ENCODE data around the gene NANS.

NANS gene

DNA sequence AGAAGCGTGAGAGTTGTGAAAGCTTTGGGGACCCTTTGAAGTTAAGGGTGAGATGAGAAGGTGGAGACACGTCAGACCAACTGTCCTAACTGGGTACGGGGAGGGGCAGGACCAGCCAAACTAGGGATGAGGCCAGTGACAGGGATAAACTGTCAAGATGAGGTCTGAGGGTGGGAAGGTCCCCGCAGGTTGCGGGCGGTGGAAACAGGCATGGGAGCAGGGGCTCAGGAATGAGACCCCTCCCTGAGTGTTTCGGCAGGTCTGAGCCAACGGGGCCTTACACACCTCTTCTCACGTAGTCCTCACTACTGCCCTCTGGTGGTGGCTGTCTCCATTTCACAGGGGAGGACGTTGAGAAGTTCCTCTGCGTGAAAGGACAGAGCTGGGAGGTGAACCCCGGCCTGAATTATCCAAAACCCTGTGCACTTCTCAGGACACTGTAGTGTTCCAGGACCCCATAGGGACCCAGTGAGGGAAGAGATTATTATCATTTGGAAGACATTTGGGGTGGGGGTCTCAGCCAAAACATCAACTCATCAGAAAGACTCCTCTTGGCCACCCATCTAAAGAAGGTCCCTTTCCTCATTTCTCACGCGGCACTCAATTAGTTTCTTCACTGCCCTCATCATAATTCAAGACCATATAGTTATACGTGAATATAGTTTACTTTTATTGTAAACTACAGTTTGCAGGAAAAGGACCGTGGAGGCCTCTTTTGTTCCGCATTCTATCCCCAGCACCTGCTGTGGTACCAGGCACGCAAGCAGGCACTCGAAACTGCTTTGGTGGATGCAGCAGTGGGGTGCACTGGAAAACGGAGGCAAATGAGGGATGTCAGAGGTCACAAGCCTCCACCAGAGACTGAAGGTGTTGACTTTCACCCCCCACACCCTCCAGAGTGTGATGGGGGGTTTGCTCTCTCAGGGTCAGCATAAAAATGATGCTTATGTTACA is 21.7 kb upstream of the NANS start:
- no peak overlapping the region for H3K4me3 ChIP-seq (ENCODE audit: low read depth, low read length)
- no peak for DNase-seq (ENCODE audit: low read depth)

DNA sequence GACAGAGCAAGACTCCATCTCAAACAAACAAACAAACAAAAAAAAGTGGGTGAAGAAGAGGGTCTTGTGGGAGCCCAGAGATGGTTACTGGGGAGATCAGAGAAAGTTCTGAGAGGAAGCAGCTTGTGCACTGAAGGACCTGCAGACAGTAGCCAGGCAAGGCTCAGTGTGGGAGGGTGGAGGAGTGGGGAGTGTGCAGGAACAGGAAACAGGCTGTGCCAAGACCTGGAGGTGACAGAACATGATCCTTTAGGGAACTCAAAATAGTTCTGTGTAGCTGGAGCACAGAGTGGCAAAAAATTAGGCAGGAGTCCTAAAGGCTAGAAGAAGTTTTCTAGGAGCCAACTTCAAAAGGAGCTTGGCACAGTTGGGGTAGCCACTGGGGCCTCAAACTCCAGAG is 19.2 kb upstream of the NANS start:
- no peak overlapping the region for H3K4me3 ChIP-seq (ENCODE audit: low read depth, low read length)
- no peak for DNase-seq (ENCODE audit: low read depth)

GRCh38 chr9:98038958-98039357 is 17.6 kb upstream of the NANS start:
- DNase-seq (ENCODE audit: low read depth): no peak

DNA sequence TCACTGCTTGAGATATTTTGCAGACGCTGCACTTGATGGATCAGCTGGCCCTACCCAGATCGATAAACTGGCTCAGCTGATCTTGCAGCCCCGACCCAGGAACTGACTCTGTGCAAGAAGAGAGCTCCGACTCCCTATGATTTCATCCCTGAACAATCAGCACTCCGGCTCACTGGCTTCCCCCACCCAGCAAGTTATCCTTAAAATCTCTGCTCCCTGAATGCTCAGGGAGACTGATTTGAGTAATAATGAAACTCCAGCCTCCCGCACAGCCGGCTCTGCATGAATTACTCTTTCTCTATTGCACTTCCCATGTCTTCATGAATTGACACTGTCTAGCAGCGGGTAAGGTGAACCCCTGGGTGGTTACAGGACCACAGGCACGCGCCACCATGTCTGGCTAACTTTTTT is 16.9 kb upstream of the NANS start:
- DNase-seq (ENCODE audit: low read depth): no peak
- no peak overlapping the region for H3K4me3 ChIP-seq (ENCODE audit: low read depth, low read length)

More at GRCh38 chr9:98038958-98039357, 17.6 kb upstream of the NANS start:
- H3K4me3 ChIP-seq (ENCODE audit: low read depth, low read length): no peak overlapping the region

- H3K4me3 ChIP-seq (ENCODE audit: low read depth, low read length): no peak overlapping the region
- no peak for DNase-seq (ENCODE audit: low read depth)
Measured at GRCh38 chr9:98040212-98040611, 16.3 kb upstream of the NANS start.

DNA sequence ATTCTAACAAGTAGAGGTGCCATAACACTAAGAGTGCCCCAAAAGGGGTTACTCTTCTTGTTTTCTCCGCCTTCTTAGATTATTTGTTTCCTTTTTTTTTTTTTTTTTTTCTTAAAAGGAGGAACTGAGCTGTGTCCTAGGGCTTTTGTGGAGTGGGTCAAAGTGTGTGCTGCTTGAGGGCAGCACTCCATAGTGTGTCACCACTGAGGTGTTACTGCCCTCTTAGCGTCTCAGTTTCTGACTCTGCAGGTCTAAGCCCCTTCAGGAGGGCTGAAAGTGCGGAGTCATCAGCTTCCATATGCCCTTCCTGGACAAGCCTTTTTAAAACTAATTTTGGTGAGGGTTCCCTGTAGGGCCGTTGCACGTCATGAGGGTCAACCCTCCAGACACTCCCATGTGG is 12.6 kb upstream of the NANS start:
- no peak overlapping the region for H3K4me3 ChIP-seq (ENCODE audit: low read depth, low read length)
- no peak for DNase-seq (ENCODE audit: low read depth)

DNA sequence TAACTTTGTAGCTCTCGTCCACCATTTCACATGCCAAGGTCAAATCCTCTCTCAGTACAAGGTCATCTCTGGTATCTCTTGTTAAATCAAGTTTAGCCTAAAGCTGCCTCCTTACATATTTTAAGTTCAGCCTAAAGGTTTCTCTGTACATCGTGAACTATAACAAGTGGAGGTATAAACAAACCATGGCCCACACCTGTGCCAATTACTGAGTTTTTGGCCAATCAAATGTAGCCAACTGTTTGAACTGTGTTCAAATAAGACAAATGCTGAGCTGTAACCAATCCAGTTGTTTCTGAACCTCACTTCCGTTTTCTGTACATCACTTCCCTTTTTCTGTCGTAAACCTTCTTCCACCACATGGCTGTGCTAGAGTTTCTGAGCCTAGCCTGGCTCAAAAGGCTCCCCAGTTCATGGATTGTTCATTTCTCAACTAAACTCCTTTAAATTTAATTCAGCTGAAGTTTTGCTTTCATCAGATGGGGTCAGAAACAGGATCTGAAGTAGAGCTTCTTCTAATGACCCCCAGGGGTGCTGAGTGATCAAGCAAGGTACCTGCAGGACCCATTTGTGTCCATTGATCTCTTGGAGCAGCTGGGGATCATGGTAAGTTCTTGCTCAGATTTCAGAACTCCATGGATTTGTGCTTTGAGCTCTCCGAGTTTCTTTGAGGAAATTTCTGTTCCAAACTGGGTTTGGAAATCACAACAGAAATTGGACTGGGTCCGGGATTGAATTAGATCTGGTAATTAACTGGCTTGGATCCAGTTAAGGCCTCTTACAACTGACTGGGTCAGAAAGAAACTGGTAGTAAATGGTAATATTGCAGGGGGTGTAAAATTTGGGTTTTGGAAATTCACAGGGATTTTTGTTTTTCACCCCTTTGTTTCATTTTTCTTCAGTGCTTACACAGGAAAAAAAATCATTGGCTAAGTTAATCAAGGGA is 11.0 kb upstream of the NANS start:
- peak overlapping the region; percentile 18 for H3K4me3 ChIP-seq (ENCODE audit: low read depth, low read length)
- no peak for DNase-seq (ENCODE audit: low read depth)

DNA sequence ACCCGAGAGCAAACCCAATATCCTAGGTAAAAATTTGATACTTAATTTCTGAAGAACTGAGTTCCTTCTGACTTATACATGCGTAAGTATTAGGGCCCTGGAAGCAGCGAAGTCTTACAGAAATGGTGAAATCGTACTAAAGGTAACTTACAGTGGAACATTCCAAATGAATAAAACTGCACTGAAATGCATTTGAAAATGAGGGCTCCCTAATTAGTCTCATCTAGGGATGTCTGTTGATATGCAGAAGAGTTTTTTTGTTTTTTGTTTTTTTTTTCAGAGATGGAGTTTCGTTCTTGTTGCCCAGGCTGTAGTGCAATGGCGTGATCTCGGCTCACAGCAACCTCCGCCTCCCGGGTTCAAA is 10.4 kb upstream of the NANS start:
- H3K4me3 ChIP-seq (ENCODE audit: low read depth, low read length): no peak overlapping the region
- no peak for DNase-seq (ENCODE audit: low read depth)

GRCh38 chr9:98047002-98047401 is 9.5 kb upstream of the NANS start:
- no peak overlapping the region for H3K4me3 ChIP-seq (ENCODE audit: low read depth, low read length)
- no peak for DNase-seq (ENCODE audit: low read depth)

DNA sequence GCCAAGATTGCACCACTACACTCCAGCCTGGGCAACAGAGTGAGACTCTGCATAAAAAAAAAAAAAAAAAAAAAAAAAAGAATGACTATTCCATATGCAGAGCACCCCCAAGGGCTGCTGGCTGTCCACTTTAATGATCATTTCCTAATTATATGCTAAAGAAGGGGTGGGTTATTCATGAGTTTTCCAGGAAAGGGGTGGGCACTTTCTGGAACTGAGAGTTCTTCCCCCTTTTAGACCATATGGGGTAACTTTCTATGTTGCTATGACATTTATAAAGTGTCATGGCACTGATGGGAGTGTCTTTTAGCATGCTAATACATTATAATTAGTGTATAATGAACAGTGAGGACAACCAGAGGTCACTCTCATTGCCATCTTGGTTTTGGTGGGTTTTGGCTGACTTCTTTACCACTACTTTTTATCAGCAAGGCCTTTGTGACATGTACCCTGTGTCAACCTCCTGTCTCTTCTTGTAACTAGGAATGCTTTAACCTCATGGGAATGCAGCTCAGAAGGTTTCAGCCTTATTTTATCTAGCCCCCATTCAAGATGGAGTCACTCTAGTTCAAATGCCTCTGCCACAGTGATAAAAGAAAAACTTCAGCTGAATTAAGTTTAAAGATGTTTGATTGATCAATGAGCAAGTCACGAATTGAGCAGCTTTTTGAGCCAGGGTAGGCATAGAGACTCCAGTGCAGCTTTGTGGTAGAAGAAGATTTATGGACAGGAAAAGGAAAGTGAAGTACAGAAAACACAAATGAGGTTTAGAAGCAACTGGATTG is 7.1 kb upstream of the NANS start:
- no peak overlapping the region for H3K4me3 ChIP-seq (ENCODE audit: low read depth, low read length)
- DNase-seq (ENCODE audit: low read depth): no peak

DNA sequence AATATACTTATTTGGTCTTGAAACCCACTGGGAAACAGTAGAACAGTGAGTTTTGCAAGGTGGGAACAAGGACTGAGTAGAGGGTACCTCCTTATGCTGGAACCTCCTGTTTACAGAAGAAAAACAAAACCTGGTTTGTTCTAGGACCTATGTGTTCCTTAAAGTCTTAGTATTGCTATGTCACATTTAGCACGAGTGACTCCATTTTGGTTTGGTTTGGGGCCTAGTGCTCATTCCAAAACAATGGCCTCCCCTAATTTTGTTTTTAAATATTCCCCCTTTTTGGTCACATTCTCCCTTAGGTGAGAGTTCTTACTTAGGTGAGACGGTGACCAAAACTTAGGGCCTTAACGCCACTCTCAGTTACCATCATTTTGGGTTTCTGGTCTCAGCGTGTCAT is 6.2 kb upstream of the NANS start:
- DNase-seq (ENCODE audit: low read depth): no peak
- no peak overlapping the region for H3K4me3 ChIP-seq (ENCODE audit: low read depth, low read length)

GRCh38 chr9:98054376-98054951 is 2.1 kb upstream of the NANS start:
- no peak for DNase-seq (ENCODE audit: low read depth)
- H3K4me3 ChIP-seq (ENCODE audit: low read depth, low read length): no peak overlapping the region

- no peak for DNase-seq (ENCODE audit: low read depth)
- peak overlapping the region; percentile 84 for H3K4me3 ChIP-seq (ENCODE audit: low read depth, low read length)
Measured at GRCh38 chr9:98057138-98057799, 737 bp downstream of the NANS start.

DNA sequence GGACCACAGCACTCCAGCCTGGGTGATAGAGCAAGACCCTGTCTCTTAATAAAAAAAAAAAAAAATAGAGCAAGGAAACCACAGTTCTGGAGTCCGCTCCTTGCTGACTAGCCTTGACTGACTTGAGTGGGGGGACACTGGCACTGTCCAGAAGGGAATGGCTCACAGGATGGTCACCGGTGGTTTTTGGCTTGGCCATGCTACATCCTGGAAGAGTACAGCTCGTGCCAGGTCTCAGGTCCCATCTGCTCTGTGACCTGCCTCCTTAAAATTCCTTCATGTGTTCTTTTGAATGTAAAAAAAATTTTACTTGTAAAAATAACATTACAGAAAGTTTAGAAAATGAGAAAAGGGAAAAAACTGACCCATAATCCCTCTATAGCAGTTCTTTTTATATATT is 5.6 kb downstream of the NANS start:
- no peak for DNase-seq (ENCODE audit: low read depth)
- no peak overlapping the region for H3K4me3 ChIP-seq (ENCODE audit: low read depth, low read length)

- no peak overlapping the region for H3K4me3 ChIP-seq (ENCODE audit: low read depth, low read length)
- DNase-seq (ENCODE audit: low read depth): no peak
Measured at GRCh38 chr9:98064623-98065392, 8.3 kb downstream of the NANS start.

DNA sequence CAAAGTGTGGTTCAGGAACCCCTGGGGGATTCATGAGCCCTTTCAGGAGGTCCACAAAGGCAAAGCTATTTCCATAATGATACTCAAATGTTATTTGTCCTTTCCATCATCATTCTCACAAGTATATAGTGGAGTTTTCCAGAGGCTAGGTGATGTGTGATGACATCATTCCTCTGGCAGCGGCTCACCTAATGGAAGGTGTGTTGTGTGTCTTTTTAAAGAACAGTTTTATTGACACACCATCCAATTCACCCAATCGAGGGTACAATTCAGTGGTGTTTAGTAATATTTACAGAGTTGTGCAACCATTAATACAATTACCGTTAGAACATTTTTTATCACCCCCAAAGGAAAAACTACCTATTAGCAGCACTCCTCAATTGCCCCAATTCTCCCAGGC is 9.7 kb downstream of the NANS start:
- H3K4me3 ChIP-seq (ENCODE audit: low read depth, low read length): no peak overlapping the region
- DNase-seq (ENCODE audit: low read depth): no peak

GRCh38 chr9:98067184-98067583 is 10.7 kb downstream of the NANS start:
- no peak overlapping the region for H3K4me3 ChIP-seq (ENCODE audit: low read depth, low read length)
- DNase-seq (ENCODE audit: low read depth): no peak

DNA sequence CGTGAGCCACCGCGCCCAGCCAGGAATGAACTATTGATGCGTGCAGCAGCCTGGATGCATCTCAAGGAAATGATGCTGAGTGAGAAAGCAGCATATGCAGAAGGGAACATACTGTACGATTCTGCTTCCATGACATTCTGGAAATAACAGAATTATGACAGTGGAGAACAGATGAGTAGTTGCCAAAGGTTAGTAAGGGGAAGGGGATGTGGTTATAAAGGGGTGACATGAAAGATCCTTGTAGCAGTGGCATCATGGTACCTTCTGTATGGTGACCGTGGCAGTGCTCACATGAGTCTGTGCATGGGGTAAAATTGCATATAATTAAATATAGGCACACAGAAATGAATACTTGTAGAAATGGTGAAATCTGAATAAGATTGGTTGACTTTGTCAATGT is 13.0 kb downstream of the NANS start:
- DNase-seq (ENCODE audit: low read depth): no peak
- no peak overlapping the region for H3K4me3 ChIP-seq (ENCODE audit: low read depth, low read length)

All from skeletal muscle cell (primary cell).